H1 (cell line): ENCODE results near the gene CEACAM21. TPM values are rescaled to one million over a fixed set of nuclear protein-coding genes. Genes with fewer than 3 reads are reported as not detected.

Experiments used
- CTCF ChIA-PET: fragments of 300-600 bp; sonication (Branson Sonifier 250); formaldehyde crosslinking; loops from one replicate; lab custom pipeline; 2021; ENCODE audit not compliant: partially characterized antibody; lab: Charles Lee
- POLR2A ChIA-PET: fragments of 300-600 bp; sonication (Branson Sonifier 250); formaldehyde crosslinking; loops from one replicate; lab custom pipeline; 2021; ENCODE audit warnings: inconsistent platforms; ENCODE audit not compliant: partially characterized antibody; lab: Charles Lee
- DNase-seq, 2 experiments: peaks; one replicate each; pipeline versions ENCODE4 v3.0.0 to v3.0.0-alpha.2; 2010 to 2022; ENCODE audit warnings: low spot score in 2 of 2, low read depth in 1 of 2, mixed read lengths in 1 of 2
- FAIRE-seq: peaks from 2 replicates; lab custom pipeline; 2011; peaks lifted over from hg19 to GRCh38; lab: Jason Lieb, UNC
- H2AFZ ChIP-seq: 2 replicates; pipeline ENCODE4 v1.8.1; 2012; ENCODE audit warnings: low read length, inconsistent platforms
- H2AK5ac ChIP-seq: 2 replicates; pipeline ENCODE4 v1.6.1; 2013; ENCODE audit warnings: low read depth, low read length
- H2BK120ac ChIP-seq: replicated peaks from 2 replicates; pipeline ENCODE3; 2013; ENCODE audit warnings: low read depth, low read length, inconsistent platforms
- H2BK12ac ChIP-seq: 2 replicates; pipeline ENCODE4 v1.6.1; 2013; ENCODE audit warnings: low read depth, low read length
- H2BK15ac ChIP-seq: 2 replicates; pipeline ENCODE4 v1.6.1; 2013; ENCODE audit warnings: low read length
- H2BK20ac ChIP-seq: 2 replicates; pipeline ENCODE4 v1.6.1; 2013; ENCODE audit warnings: low read length
- H2BK5ac ChIP-seq: 2 replicates; pipeline ENCODE4 v1.6.1; 2013; ENCODE audit warnings: low read depth, low read length
- H3K14ac ChIP-seq: 2 replicates; pipeline ENCODE4 v1.6.1; 2013; ENCODE audit warnings: inconsistent platforms; ENCODE audit not compliant: insufficient read length
- H3K18ac ChIP-seq: 2 replicates; pipeline ENCODE4 v1.6.1; 2013; ENCODE audit warnings: low read length; ENCODE audit errors: extremely low read depth
- H3K23ac ChIP-seq: 2 replicates; pipeline ENCODE4 v1.6.1; 2013; ENCODE audit warnings: inconsistent platforms; ENCODE audit not compliant: insufficient read length
- H3K23me2 ChIP-seq: 2 replicates; pipeline ENCODE4 v1.6.1; 2013; ENCODE audit warnings: low read depth, low read length
- H3K27ac ChIP-seq: 2 replicates; pipeline ENCODE4 v1.6.1; 2011; ENCODE audit warnings: low read depth, low read length, inconsistent platforms
- H3K27me3 ChIP-seq, 4 experiments: replicated peaks in 1 of 4; 1 replicate in 1 of 4; 2 replicates in 3 of 4; pipeline versions ENCODE4 v1.6.1 to v1.8.1; 2011 to 2013; ENCODE audit warnings: low read length in 3 of 4, mild to moderate bottlenecking in 3 of 4, inconsistent platforms in 2 of 4, mixed read lengths in 2 of 4, moderate library complexity in 1 of 4; ENCODE audit not compliant: control insufficient read depth in 3 of 4, insufficient read depth in 3 of 4; ENCODE audit errors: extremely low read depth in 1 of 4
- H3K36me3 ChIP-seq, 4 experiments: 2 replicates each; pipeline versions ENCODE4 v1.6.1 to v1.8.1; 2011 to 2013; ENCODE audit warnings: mild to moderate bottlenecking in 4 of 4, low read length in 3 of 4, moderate library complexity in 2 of 4, control low read depth in 1 of 4, inconsistent platforms in 1 of 4; ENCODE audit not compliant: insufficient read depth in 4 of 4, control insufficient read depth in 2 of 4
- H3K4ac ChIP-seq: replicated peaks from 2 replicates; pipeline ENCODE3; 2013; ENCODE audit warnings: low read length, low read depth, mixed read lengths, inconsistent platforms; ENCODE audit not compliant: insufficient read length
- H3K4me1 ChIP-seq, 4 experiments: replicated peaks in 1 of 4; 1 replicate in 1 of 4; 2 replicates in 3 of 4; pipeline versions ENCODE4 v1.6.1 to v1.8.1; 2011 to 2013; ENCODE audit warnings: low read length in 3 of 4, inconsistent platforms in 2 of 4, mixed read lengths in 1 of 4; ENCODE audit not compliant: insufficient read depth in 4 of 4, control insufficient read depth in 3 of 4
- H3K4me2 ChIP-seq, 2 experiments: 2 replicates each; pipeline versions ENCODE4 v1.6.1 to v1.8.1; 2011 to 2013; ENCODE audit warnings: low read depth in 2 of 2, low read length in 2 of 2, control low read depth in 1 of 2, inconsistent platforms in 1 of 2, mild to moderate bottlenecking in 1 of 2; ENCODE audit not compliant: insufficient read depth in 1 of 2
- H3K4me3 ChIP-seq, 4 experiments: fragments of 200-600, 300-600 bp in 1 of 4; sonication (generic), shearing (Covaris generic), sonication (Bioruptor Twin) in 1 of 4; 2 replicates each; pipeline versions ENCODE4 v1.5.1 to v1.8.1; 2011 to 2016; ENCODE audit warnings: low read length in 4 of 4, low read depth in 3 of 4, control low read depth in 2 of 4, inconsistent platforms in 2 of 4, mild to moderate bottlenecking in 2 of 4, mixed read lengths in 1 of 4, moderate library complexity in 1 of 4; ENCODE audit not compliant: insufficient read depth in 2 of 4; ENCODE audit errors: extremely low read depth in 1 of 4
- H3K56ac ChIP-seq: replicated peaks from 2 replicates; pipeline ENCODE3; 2013; ENCODE audit warnings: low read depth, mild to moderate bottlenecking, mixed read lengths, low read length, inconsistent platforms; ENCODE audit not compliant: insufficient read length
- H3K79me1 ChIP-seq: 2 replicates; pipeline ENCODE4 v1.6.1; 2013; ENCODE audit warnings: low read depth, low read length, control low read depth
- H3K79me2 ChIP-seq, 2 experiments: 2 replicates each; pipeline versions ENCODE4 v1.6.1 to v1.8.1; 2012 to 2013; ENCODE audit warnings: low read length in 2 of 2, mild to moderate bottlenecking in 2 of 2, inconsistent platforms in 1 of 2; ENCODE audit not compliant: insufficient read depth in 2 of 2, control insufficient read depth in 1 of 2
- H3K9ac ChIP-seq, 4 experiments: replicated peaks in 1 of 4; 1 replicate in 1 of 4; 2 replicates in 3 of 4; pipeline versions ENCODE4 v1.6.1 to v1.8.1; 2011 to 2013; ENCODE audit warnings: low read depth in 3 of 4, low read length in 3 of 4, control low read depth in 2 of 4, mild to moderate bottlenecking in 2 of 4, moderate library complexity in 2 of 4, inconsistent platforms in 1 of 4; ENCODE audit errors: extremely low read depth in 1 of 4
- H3K9me3 ChIP-seq, 2 experiments: 2 replicates each; pipeline versions ENCODE4 v1.6.1 to v1.8.1; 2012 to 2013; ENCODE audit warnings: mild to moderate bottlenecking in 2 of 2, moderate library complexity in 2 of 2, control low read depth in 1 of 2, inconsistent platforms in 1 of 2, low read depth in 1 of 2, low read length in 1 of 2, mixed read lengths in 1 of 2; ENCODE audit not compliant: insufficient read depth in 2 of 2
- H4K20me1 ChIP-seq, 2 experiments: replicated peaks in 1 of 2; 2 replicates each; pipeline versions ENCODE3 to v1.8.1; 2011 to 2013; ENCODE audit warnings: inconsistent platforms in 2 of 2, low read length in 2 of 2, mild to moderate bottlenecking in 1 of 2; ENCODE audit not compliant: insufficient read depth in 2 of 2, control insufficient read depth in 1 of 2
- H4K5ac ChIP-seq: 2 replicates; pipeline ENCODE4 v1.6.1; 2013; ENCODE audit warnings: low read length, low read depth, mixed read lengths, inconsistent platforms; ENCODE audit not compliant: insufficient read length
- H4K8ac ChIP-seq: 2 replicates; pipeline ENCODE4 v1.8.0; 2013; ENCODE audit warnings: mild to moderate bottlenecking, moderate library complexity, low read length, inconsistent platforms; ENCODE audit not compliant: insufficient read depth; ENCODE audit errors: extremely low read depth
- H4K91ac ChIP-seq: replicated peaks from 2 replicates; pipeline ENCODE3; 2013; ENCODE audit warnings: low read length, mixed read lengths, inconsistent platforms; ENCODE audit not compliant: insufficient read length
- WGBS, 2 experiments: shearing (Covaris generic) in 1 of 2; methylation state at CpG; one replicate each; pipeline versions ENCODE4 v1.1.6 to v1.1.7; 2013 to 2015; ENCODE audit warnings: low lambda C conversion rate in 2 of 2, mixed read lengths in 2 of 2, inconsistent platforms in 1 of 2, low coverage in 1 of 2, missing lambda C conversion rate in 1 of 2; ENCODE audit not compliant: insufficient replicate concordance in 2 of 2, insufficient coverage in 1 of 2, insufficient read length in 1 of 2; ENCODE audit errors: extremely low coverage in 1 of 2, missing lambda C conversion rate in 1 of 2; 5-methylcytosine and 5-hydroxymethylcytosine counted together
- long read RNA-seq, 2 experiments: library from RNA in 1 of 2; library from capped mRNA in 1 of 2; stranded (forward); transcript quantifications; one replicate each; pipeline ENCODE4 v2.0.0, GENCODE V29; 2021; ENCODE audit warnings: inconsistent platforms in 1 of 2
- polyA minus RNA-seq, 3 experiments: library from RNA; depleted of rRNA, polyadenylated mRNA; stranded (reverse); fragments of >200 nt; gene quantifications; 1 replicate in 2 of 3; 2 replicates in 1 of 3; pipeline ENCODE4 v1.2.3, GENCODE V29; 2011
- polyA plus RNA-seq, 7 experiments: library from polyadenylated mRNA; depleted of rRNA in 3 of 7; stranded (reverse) in 5 of 7; unstranded in 2 of 7; fragments of >200 nt in 5 of 7; fragments of 200-250 nt in 2 of 7; gene quantifications; 1 replicate in 5 of 7; 2 replicates in 1 of 7; 4 replicates in 1 of 7; pipeline versions ENCODE4 v1.2.1 to v1.2.3, GENCODE V29; 2011 to 2013; ENCODE audit warnings: missing spikeins in 2 of 7, mixed read lengths in 2 of 7
- total RNA-seq: library from RNA; stranded (reverse); fragmentation: NEBNext Ultra II Directional; extraction: Animal tissue kit (Norgen Biotek cat#: 25700); gene quantifications from 2 replicates; pipeline ENCODE4 v1.2.1, GENCODE V29; 2021

CEACAM21 gene
- not detected in 2 replicates for total RNA-seq
- polyA plus RNA-seq (2011; rRNA removed), result 0.06 TPM in 1 of 2 replicates, not detected in the other
- not detected for polyA plus RNA-seq (2011; cell fraction: cytosol; rRNA removed)
- polyA plus RNA-seq (2011; cell fraction: nucleus; rRNA removed), result not detected
- 0.20 to 0.36 TPM in 2 of 4 replicates, not detected in the others for polyA plus RNA-seq (2012, experiment 1 of 2)
- not detected for polyA plus RNA-seq (2012, experiment 2 of 2)
- 0.12 TPM for polyA plus RNA-seq (2013, experiment 1 of 2)
- 0.11 TPM for polyA plus RNA-seq (2013, experiment 2 of 2)
- polyA minus RNA-seq (2011; rRNA and poly(A)+ RNA removed), result not detected in 2 replicates
- polyA minus RNA-seq (2011; cell fraction: cytosol; rRNA and poly(A)+ RNA removed), result not detected
- polyA minus RNA-seq (2011; cell fraction: nucleus; rRNA and poly(A)+ RNA removed), result not detected
- long read RNA-seq, experiment 1, result 0 reads
- long read RNA-seq, experiment 2, partial matches to known transcripts, result 0 of 1 reads
- long read RNA-seq, experiment 2, other reads (novel, unspliced or antisense), result 1 of 1 reads

- FAIRE-seq, result no peak
- CTCF ChIA-PET, result interaction anchor here (1.1 to 1.4 kb wide), 3 partner anchors 13 to 22 kb away, joined by 3 read pairs; no protein-coding TSS in a partner anchor
- no peak within 1 kb of the TSS for H2AFZ ChIP-seq
Observed at GRCh38 chr19:41575998-41576397, at the start of gene CEACAM21. Gene CEACAM21 (plus strand): TSS chr19:41576166. CDS start chr19:41576275, 109 bp downstream.

More at GRCh38 chr19:41575998-41576397, at the start of gene CEACAM21:
- Histone ChIP-seq H3K14ac (no peak within 1 kb of the TSS), H3K4ac (no peak within 1 kb of the TSS), H2BK12ac (no peak within 1 kb of the TSS), H2BK120ac (no peak within 1 kb of the TSS), H3K9me3 (peaks cover 55 to 63% of the 10 kb centered on the region in 2 experiments), H4K91ac (no peak within 1 kb of the TSS), H3K36me3 (no peaks in the 10 kb centered on the region), H3K4me3 (no peak within 1 kb of the TSS), H2BK5ac (no peak within 1 kb of the TSS), H3K79me1 (no peaks in the 10 kb centered on the region), H3K4me1 (no peaks in the 10 kb centered on the region), H3K18ac (no peak within 1 kb of the TSS), H3K27ac (no peak within 1 kb of the TSS), H2BK15ac (no peak within 1 kb of the TSS), H3K23me2 (no peaks in the 10 kb centered on the region), H3K23ac (no peak within 1 kb of the TSS), H3K4me2 (no peak within 1 kb of the TSS), H4K5ac (no peak within 1 kb of the TSS), H3K56ac (no peak within 1 kb of the TSS), H3K9ac (no peak within 1 kb of the TSS), H3K79me2 (no peaks in the 10 kb centered on the region), H2AK5ac (no peak within 1 kb of the TSS), H3K27me3 (no peaks in the 10 kb centered on the region), H4K20me1 (no peaks in the 10 kb centered on the region), H2BK20ac (no peak within 1 kb of the TSS), H4K8ac (no peak within 1 kb of the TSS)
- no peak for DNase-seq
- 60% methylated on average over 4 of the region's 4 CpGs; no CpG with 5 or more reads in 1 of the 2 experiments for WGBS, 2 experiments
- POLR2A ChIA-PET, result no interaction called here
